Breast epithelium (tissue), 4 donors: Measurements from ENCODE around the gene ANKRD23. TPM values are rescaled to one million over a fixed set of nuclear protein-coding genes. Genes with fewer than 3 reads are reported as not detected.

ENCODE experiments used
- DNase-seq, 2 donors: peaks; one replicate each; pipeline ENCODE4 v3.0.0-alpha.2; 2019; ENCODE audit warnings: low spot score in 2 of 2
- H3K27ac ChIP-seq, 2 donors: fragments of 200-600 bp; sonication (generic) in 1 of 2; one replicate each; pipeline ENCODE4 v1.5.1; 2016 to 2019; ENCODE audit warnings: mild to moderate bottlenecking in 1 of 2
- H3K27me3 ChIP-seq, 2 donors: fragments of 200-600 bp; sonication (generic) in 1 of 2; one replicate each; pipeline versions ENCODE4 v1.5.1 to v1.6.0; 2017 to 2019; ENCODE audit warnings: control low read depth in 1 of 2, mild to moderate bottlenecking in 1 of 2
- H3K36me3 ChIP-seq: fragments of 200-600 bp; one replicate; pipeline ENCODE4 v1.5.1; 2019
- H3K4me1 ChIP-seq, 2 donors: fragments of 200-600 bp; sonication (generic); one replicate each; pipeline ENCODE4 v1.5.1; 2016 to 2019; ENCODE audit warnings: control low read depth in 1 of 2
- H3K4me3 ChIP-seq, 3 donors: fragments of 200-600 bp; sonication (generic); 1 replicate in 2 of 3; 2 replicates in 1 of 3; pipeline ENCODE4 v1.5.1; 2016 to 2019; ENCODE audit warnings: mild to moderate bottlenecking in 3 of 3, moderate library complexity in 2 of 3
- H3K9me3 ChIP-seq, 2 donors: fragments of 200-600 bp; sonication (generic) in 1 of 2; one replicate each; pipeline ENCODE4 v1.5.1; 2016 to 2019; ENCODE audit warnings: control low read depth in 1 of 2
- POLR2A ChIP-seq: fragments of 450-650 bp; IDR thresholded peaks from one replicate; pipeline ENCODE4 v1.6.1; 2016; ENCODE audit warnings: antibody characterized with exemption, mild to moderate bottlenecking, moderate library complexity
- POLR2AphosphoS5 ChIP-seq, 3 donors: sonication (generic); formaldehyde crosslinking; IDR thresholded peaks; one replicate each; pipeline ENCODE4 v1.6.1; 2017; ENCODE audit warnings: antibody characterized with exemption in 3 of 3
- intact Hi-C: fragments of 100-400 bp; cut with DNase I; formaldehyde crosslinking; loops from one replicate; pipeline ENCODE4 v1.15.1; 2023; ENCODE audit warnings: low total_unique reads
- total RNA-seq, 3 donors: library from RNA; depleted of rRNA; stranded (reverse); fragments of >200 nt; gene quantifications; one replicate each; pipeline ENCODE4 v1.1.0, GENCODE V29; 2016
- TF ChIP-seq, protein P1 (sequence below), 3 donors: fragments of 450-650 bp; IDR thresholded peaks; one replicate each; pipeline ENCODE4 v1.5.1; 2016 to 2017; ENCODE audit warnings: antibody characterized with exemption in 3 of 3, mild to moderate bottlenecking in 3 of 3, moderate library complexity in 3 of 3

ANKRD23 gene
- total RNA-seq, 3 donors from 2014 or later: 3.5 to 9.4 (median 7.2) TPM

DNA sequence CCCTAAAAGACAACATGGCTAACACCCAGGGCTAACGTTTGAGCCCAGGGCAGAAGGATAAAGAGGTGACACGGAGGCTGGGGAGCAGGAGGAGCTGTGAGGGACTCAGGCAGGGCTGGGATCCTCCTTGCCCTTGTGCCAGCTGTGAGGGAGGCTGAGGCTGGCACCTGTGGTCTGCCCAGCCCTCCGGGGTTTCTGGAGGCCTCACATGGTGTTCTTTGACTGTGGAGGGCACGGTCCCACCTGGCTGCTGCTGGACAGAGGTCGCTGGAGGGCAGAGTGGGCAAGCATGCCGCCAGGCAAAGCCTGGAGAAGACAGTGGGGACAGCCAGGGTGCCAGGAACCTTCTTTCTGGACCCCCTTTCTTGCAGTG, 54.6 kb downstream of the ANKRD23 start:
- no peak overlapping the region for H3K4me3 ChIP-seq
- no peaks in the 10 kb centered on the region for H3K36me3 ChIP-seq
- no peak for DNase-seq
- H3K27me3 ChIP-seq: no peaks in the 10 kb centered on the region
- intact Hi-C loops: no loop called here
- no peaks in the 10 kb centered on the region for H3K9me3 ChIP-seq
- peak overlapping the region in 1 of 2 donors; percentile 66 for H3K27ac ChIP-seq
- TF ChIP-seq, protein P1, sequence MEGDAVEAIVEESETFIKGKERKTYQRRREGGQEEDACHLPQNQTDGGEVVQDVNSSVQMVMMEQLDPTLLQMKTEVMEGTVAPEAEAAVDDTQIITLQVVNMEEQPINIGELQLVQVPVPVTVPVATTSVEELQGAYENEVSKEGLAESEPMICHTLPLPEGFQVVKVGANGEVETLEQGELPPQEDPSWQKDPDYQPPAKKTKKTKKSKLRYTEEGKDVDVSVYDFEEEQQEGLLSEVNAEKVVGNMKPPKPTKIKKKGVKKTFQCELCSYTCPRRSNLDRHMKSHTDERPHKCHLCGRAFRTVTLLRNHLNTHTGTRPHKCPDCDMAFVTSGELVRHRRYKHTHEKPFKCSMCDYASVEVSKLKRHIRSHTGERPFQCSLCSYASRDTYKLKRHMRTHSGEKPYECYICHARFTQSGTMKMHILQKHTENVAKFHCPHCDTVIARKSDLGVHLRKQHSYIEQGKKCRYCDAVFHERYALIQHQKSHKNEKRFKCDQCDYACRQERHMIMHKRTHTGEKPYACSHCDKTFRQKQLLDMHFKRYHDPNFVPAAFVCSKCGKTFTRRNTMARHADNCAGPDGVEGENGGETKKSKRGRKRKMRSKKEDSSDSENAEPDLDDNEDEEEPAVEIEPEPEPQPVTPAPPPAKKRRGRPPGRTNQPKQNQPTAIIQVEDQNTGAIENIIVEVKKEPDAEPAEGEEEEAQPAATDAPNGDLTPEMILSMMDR (IDR thresholded peaks at IDR 0.05): no peak
- TF ChIP-seq POLR2AphosphoS5 (IDR thresholded peaks at IDR 0.05) (no peak), POLR2A (no peak)
- no peaks in the 10 kb centered on the region for H3K4me1 ChIP-seq

DNA sequence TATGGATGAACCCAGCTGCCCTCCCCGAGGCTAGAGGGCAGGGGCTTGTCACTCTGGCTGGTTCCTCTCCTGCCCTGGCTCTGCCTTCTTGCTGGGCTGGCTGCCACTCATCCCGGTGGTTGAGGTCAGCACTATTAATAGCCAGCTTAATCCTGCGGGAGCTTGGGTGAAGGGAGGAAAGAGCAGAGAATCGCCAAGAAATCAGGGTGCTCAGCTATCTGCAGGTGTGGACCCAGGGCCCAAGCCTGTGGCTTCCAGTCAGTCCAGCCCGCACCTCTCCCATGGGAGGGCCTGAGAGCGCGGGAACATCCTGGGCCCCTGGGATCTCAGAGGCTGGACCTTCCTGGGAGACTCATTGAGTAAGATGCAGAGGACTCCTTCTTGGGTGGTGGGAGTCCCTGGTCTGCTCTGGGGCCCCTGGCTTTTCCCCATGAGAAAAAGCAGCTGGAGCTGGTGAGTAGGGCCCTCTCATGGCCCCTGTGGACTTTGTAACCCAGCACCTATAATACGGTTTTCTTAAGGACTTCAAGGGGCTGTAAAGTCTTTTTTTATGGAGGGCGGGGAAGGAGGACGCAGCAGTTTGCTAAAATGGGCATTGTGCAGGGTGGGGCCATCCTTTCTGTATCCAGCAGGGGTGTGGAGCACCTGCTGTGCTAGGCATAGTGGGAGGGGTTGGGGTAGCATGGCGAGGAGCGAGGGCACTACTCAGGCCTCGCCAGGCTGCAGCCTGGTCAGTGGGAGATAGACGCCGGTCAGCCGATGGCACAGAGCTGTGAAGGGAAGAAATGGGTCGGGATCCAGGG, 55.2 kb downstream of the ANKRD23 start:
- TF ChIP-seq, protein P1 (IDR thresholded peaks at IDR 0.05): no peak
- TF ChIP-seq POLR2AphosphoS5 (IDR thresholded peaks at IDR 0.05) (no peak), POLR2A (no peak)
- H3K27ac ChIP-seq: peak overlapping the region in 1 of 2 donors; percentile 66
- intact Hi-C loops: no loop called here

More for the DNA sequence above, 55.2 kb downstream of the ANKRD23 start:
- DNase-seq: peak in 1 of 2 donors; percentile 57
- no peaks in the 10 kb centered on the region for H3K36me3 ChIP-seq
- H3K9me3 ChIP-seq: no peaks in the 10 kb centered on the region
- H3K4me3 ChIP-seq: no peak overlapping the region
- H3K27me3 ChIP-seq: no peaks in the 10 kb centered on the region
- no peaks in the 10 kb centered on the region for H3K4me1 ChIP-seq

Other genes starting within 250 kb of the ANKRD23 start
- 10 to 100 TPM; 44.2 to 64.1 (median 53.1) TPM for gene KANSL3, start 205.7 kb downstream of the ANKRD23 start, total RNA-seq
- gene FER1L5, start 201.3 kb downstream of the ANKRD23 start, total RNA-seq: under 1 TPM in 2 of 3 donors, not detected in 1; 0.73 to 0.98 TPM
- gene LMAN2L, start 104.0 kb downstream of the ANKRD23 start, total RNA-seq: 10 to 100 TPM; 21.9 to 39.8 (median 24.3) TPM
- 10 to 100 TPM in 1 of 3 donors, 1 to 10 TPM in 2; 2.7 to 12.1 (median 9.5) TPM for gene CNNM4, start 83.1 kb downstream of the ANKRD23 start, total RNA-seq
- gene CNNM3, start 27.8 kb downstream of the ANKRD23 start, total RNA-seq: 10 to 100 TPM in 2 of 3 donors, 1 to 10 TPM in 1; 7.5 to 13.8 (median 11.8) TPM
- gene ANKRD39, start 14.0 kb upstream of the ANKRD23 start, total RNA-seq: 10 to 100 TPM in 1 of 3 donors, 1 to 10 TPM in 2; 8.8 to 15.8 (median 9.2) TPM
- 10 to 100 TPM; 17.9 to 37.3 (median 31.5) TPM for gene SEMA4C, start 26.1 kb upstream of the ANKRD23 start, total RNA-seq
- gene FAM178B, start 142.6 kb upstream of the ANKRD23 start, total RNA-seq: 1 to 10 TPM in 1 of 3 donors, not detected in 2; 1.3 TPM